GM12865 (cell line): ENCODE data around the gene MITF.
A peak's percentile ranks its signal among the peaks of the same experiment; 100 is the strongest.

Experiments used
- DNase-seq: peaks from one replicate; pipeline ENCODE4 v3.0.0; 2010; ENCODE audit warnings: low read depth
- H3K4me3 ChIP-seq: 2 replicates; pipeline ENCODE4 v1.5.1; 2011; ENCODE audit warnings: mild to moderate bottlenecking, low read depth, low read length, control low read depth
- CTCF ChIP-seq: IDR thresholded peaks from 2 replicates; pipeline ENCODE4 v1.5.1; 2011; ENCODE audit warnings: low read length, control low read depth, low read depth, inconsistent platforms; ENCODE audit not compliant: insufficient read depth; ENCODE audit errors: missing control alignments

The MITF gene, protein sequence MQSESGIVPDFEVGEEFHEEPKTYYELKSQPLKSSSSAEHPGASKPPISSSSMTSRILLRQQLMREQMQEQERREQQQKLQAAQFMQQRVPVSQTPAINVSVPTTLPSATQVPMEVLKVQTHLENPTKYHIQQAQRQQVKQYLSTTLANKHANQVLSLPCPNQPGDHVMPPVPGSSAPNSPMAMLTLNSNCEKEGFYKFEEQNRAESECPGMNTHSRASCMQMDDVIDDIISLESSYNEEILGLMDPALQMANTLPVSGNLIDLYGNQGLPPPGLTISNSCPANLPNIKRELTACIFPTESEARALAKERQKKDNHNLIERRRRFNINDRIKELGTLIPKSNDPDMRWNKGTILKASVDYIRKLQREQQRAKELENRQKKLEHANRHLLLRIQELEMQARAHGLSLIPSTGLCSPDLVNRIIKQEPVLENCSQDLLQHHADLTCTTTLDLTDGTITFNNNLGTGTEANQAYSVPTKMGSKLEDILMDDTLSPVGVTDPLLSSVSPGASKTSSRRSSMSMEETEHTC

DNA sequence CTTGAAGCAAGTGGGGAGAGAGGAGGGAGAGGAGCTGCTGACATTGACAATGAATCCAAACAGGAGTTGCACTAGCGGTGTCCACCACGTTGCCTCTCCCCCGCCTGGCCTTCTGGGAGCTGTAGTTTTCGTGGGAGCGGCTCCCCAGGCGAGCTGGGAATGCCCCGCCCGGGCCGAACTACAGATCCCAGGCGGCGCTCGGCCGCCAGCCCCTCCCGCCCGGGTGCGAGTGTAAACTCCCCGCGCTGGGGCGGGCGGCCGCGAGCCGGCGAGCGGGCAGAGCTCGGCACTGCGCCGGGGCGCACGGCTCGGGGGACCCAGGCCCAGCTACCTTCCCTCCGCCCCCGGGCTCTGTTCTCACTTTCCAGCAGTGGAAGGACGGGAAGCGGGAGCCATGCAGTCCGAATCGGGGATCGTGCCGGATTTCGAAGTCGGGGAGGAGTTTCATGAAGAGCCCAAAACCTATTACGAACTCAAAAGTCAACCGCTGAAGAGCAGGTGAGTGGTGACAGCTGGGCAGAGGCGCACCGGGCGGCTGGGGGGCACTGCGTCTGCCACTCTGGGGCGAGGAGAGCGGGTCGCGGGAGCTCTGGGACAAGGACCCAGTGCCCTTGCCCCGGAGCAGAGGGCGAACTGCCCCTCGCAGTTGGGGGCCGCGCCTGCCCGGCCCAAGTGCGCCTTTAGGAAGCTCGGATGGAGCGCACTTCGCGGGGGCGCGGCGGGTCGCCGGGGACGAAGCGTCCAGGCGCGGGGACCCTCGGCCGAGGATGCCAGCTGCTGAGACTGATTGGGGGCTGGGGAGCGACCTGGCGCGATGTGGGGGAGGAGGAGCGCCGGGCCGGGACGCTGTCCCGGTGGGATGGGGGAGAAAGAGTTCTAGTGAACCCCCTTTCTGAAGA is at the start of gene MITF:
Gene MITF, plus strand, starts transcription at position 261 of the 899 bp plus-strand sequence. Its CDS starts 134 bp downstream, at position 395.
- peak within 1 kb of the TSS; percentile 85 for H3K4me3 ChIP-seq
- DNase-seq = peak; percentile 88
- no peak for TF ChIP-seq CTCF

- no peak for DNase-seq
- no peak for TF ChIP-seq CTCF
- H3K4me3 ChIP-seq = no peak overlapping the region
These were observed 47.4 kb upstream of the MITF start for GRCh38 chr3:69691860-69692259.

GRCh38 chr3:69692761-69693160 is 46.5 kb upstream of the MITF start:
- no peak overlapping the region for H3K4me3 ChIP-seq
- no peak for DNase-seq
- no peak for TF ChIP-seq CTCF

- no peak for TF ChIP-seq CTCF
- no peak overlapping the region for H3K4me3 ChIP-seq
- DNase-seq = no peak
These were observed 43.8 kb upstream of the MITF start for GRCh38 chr3:69695443-69695842.

DNA sequence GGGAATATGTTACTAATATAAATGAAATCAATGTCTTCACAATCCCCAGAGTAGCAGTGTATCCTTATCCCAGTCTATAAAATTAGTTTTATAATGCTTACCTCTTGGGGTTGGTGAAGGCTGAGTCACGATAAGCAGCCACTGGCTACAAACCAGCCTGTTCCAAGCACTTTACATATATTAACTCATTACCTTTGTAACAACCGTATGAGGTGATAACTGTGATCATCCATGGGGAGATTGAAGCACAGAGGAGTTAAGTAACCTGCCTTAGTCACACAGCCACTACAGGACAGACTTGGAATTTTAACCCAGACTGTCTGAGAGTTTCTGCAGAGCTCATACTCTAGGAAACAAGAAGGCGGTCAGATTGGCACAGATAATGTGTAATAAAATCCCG is 43.3 kb upstream of the MITF start:
- DNase-seq = no peak
- H3K4me3 ChIP-seq = no peak overlapping the region
- no peak for TF ChIP-seq CTCF

GRCh38 chr3:69696367-69696766 is 42.9 kb upstream of the MITF start:
- TF ChIP-seq CTCF = no peak
- no peak for DNase-seq
- H3K4me3 ChIP-seq = no peak overlapping the region
